Lower lobe of right lung (tissue), 2 donors: ENCODE results near the gene STIMATE. TPM values are rescaled to one million over a fixed set of nuclear protein-coding genes. Genes with fewer than 3 reads are reported as not detected.

Experiments used
- ATAC-seq, 2 donors: fragments of 200-7000 bp; cut with Tn5 transposase; one replicate each; pipeline ENCODE4 v1.9.1; 2020 to 2022; ENCODE audit warnings: mild to moderate bottlenecking in 2 of 2, moderate library complexity in 2 of 2
- DNase-seq: peaks from one replicate; pipeline ENCODE4 v3.0.0-alpha.2; 2020
- H3K27ac ChIP-seq: fragments of 200-600 bp; one replicate; pipeline ENCODE4 v1.8.0; 2022
- H3K27me3 ChIP-seq: fragments of 200-600 bp; one replicate; pipeline ENCODE4 v1.8.0; 2022; ENCODE audit warnings: low read depth
- H3K36me3 ChIP-seq: fragments of 200-600 bp; one replicate; pipeline ENCODE4 v1.8.0; 2022; ENCODE audit warnings: mild to moderate bottlenecking
- H3K4me1 ChIP-seq: fragments of 200-600 bp; one replicate; pipeline ENCODE4 v1.8.0; 2022
- H3K4me3 ChIP-seq: fragments of 200-600 bp; one replicate; pipeline ENCODE4 v1.8.0; 2022; ENCODE audit warnings: mild to moderate bottlenecking
- H3K9me3 ChIP-seq: fragments of 200-600 bp; one replicate; pipeline ENCODE4 v1.8.0; 2022
- intact Hi-C: fragments of 100-400 bp; cut with DNase I; formaldehyde crosslinking; loops from one replicate; pipeline ENCODE4 v1.11.0; 2022
- long read RNA-seq: library from polyadenylated mRNA; unstranded; transcript quantifications from one replicate; pipeline ENCODE4 v2.0.0, GENCODE V29; 2021
- total RNA-seq: library from RNA; stranded (reverse); fragmentation: NEBNext Ultra II Directional; extraction: Animal tissue kit (Norgen Biotek cat#: 25700); gene quantifications from one replicate; pipeline ENCODE4 v1.2.1, GENCODE V29; 2021
- TF ChIP-seq, protein P1 (sequence below): fragments of 200-600 bp; IDR thresholded peaks from one replicate; pipeline ENCODE4 v1.8.0; 2022; ENCODE audit warnings: antibody characterized with exemption, mild to moderate bottlenecking
- donor health status: DM: no; HTN: yes; CAD: no; lungs with severe emphysema.

STIMATE gene
- total RNA-seq: 42.4 TPM
- long read RNA-seq, full-length matches to known transcripts: 39 of 63 reads
- long read RNA-seq, partial matches to known transcripts: 1 of 63 reads
- long read RNA-seq, other reads (novel, unspliced or antisense): 23 of 63 reads

- TF ChIP-seq, protein P1, sequence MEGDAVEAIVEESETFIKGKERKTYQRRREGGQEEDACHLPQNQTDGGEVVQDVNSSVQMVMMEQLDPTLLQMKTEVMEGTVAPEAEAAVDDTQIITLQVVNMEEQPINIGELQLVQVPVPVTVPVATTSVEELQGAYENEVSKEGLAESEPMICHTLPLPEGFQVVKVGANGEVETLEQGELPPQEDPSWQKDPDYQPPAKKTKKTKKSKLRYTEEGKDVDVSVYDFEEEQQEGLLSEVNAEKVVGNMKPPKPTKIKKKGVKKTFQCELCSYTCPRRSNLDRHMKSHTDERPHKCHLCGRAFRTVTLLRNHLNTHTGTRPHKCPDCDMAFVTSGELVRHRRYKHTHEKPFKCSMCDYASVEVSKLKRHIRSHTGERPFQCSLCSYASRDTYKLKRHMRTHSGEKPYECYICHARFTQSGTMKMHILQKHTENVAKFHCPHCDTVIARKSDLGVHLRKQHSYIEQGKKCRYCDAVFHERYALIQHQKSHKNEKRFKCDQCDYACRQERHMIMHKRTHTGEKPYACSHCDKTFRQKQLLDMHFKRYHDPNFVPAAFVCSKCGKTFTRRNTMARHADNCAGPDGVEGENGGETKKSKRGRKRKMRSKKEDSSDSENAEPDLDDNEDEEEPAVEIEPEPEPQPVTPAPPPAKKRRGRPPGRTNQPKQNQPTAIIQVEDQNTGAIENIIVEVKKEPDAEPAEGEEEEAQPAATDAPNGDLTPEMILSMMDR: no peak
- ATAC-seq: peak; percentile 98 to 99
- peak within 1 kb of the TSS; percentile 76 for H3K27ac ChIP-seq
- H3K27me3 ChIP-seq: no peaks in the 10 kb centered on the region
- intact Hi-C loops: no loop called here
- no peaks in the 10 kb centered on the region for H3K9me3 ChIP-seq
- H3K4me1 ChIP-seq: peaks cover 48% of the 10 kb centered on the region
- peak within 1 kb of the TSS; percentile 82 for H3K4me3 ChIP-seq
- H3K36me3 ChIP-seq: no peaks in the 10 kb centered on the region
- peak; percentile 95 for DNase-seq
These were observed at the start of gene STIMATE for GRCh38 chr3:52897130-52898122. TSS of gene STIMATE (minus strand) at chr3:52897548. CDS start at chr3:52897450, 98 bp downstream.

DNA sequence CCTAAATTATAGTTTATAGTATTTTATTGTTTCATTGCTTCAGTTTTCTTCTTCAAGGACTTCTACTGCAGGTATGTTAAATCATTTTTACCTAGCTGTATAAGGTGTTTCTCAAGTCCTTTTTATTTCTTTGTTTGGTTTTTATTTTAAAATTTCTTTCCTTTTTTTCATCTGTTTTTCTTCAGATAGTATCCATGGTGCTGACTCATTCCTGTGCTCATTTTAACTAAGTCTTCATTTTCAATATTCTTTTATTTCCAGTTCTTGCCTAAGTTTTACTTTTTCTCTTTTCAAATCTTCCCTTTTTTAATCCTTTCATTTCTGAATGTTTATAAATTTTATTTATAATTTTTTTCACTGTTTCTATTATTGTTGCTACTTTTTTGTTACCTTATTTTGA is 42.3 kb upstream of the STIMATE start:
- Histone ChIP-seq H3K27ac (no peak overlapping the region), H3K4me3 (no peak overlapping the region), H3K27me3 (no peaks in the 10 kb centered on the region), H3K36me3 (peaks cover 18% of the 10 kb centered on the region), H3K9me3 (no peaks in the 10 kb centered on the region), H3K4me1 (no peaks in the 10 kb centered on the region)
- DNase-seq (no peak), ATAC-seq (no peak)
- TF ChIP-seq, protein P1: no peak
- intact Hi-C loops: no loop called here

DNA sequence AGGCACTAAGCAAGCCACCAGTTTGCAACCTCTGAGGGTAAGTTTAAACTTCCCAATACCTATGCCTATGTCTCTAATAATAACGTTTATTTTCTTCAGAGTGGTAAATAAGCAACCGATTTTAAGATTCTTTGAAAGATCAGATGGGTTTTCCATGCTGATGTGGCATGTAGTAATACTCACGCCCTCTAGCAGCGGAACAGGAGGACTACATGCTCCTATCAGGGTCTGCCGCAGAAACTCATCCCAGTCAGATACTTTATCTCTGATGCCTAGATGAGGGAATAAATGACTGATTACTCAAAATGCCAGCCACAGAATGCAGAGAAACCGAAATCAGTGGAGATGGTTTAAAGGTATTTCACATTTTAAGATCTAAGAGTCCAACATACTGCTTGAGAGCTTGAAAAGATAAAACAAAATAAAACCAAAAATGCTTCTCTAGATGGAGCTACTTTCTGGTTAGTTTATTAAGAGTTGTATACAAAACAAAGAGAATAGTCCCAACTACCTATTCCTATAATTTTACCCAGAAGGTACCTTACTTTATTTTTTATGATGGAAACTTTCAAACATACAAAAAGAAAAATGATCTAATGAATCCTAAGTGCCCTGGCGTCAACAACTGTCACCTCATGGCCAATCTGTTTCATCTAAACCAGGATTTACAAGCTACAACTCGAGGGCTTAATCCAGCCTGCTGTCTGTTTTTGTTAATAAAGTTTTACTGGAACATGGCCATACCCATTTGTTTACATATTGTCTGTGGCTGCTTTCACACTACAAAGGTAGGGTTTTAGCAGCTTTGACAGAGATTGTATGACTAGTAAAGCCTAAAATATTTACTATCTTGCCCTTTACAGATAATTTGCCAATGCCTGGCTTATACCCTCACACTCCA is 37.5 kb upstream of the STIMATE start:
- intact Hi-C loops: no loop called here
- H3K9me3 ChIP-seq: no peaks in the 10 kb centered on the region
- no peak overlapping the region for H3K4me3 ChIP-seq
- H3K27me3 ChIP-seq: no peaks in the 10 kb centered on the region
- no peaks in the 10 kb centered on the region for H3K4me1 ChIP-seq
- H3K36me3 ChIP-seq: peaks cover 15% of the 10 kb centered on the region
- TF ChIP-seq, protein P1: peak; percentile 76
- ATAC-seq: peak; percentile 84 to 87
- DNase-seq: no peak
- no peak overlapping the region for H3K27ac ChIP-seq

- intact Hi-C loops: no loop called here
These were observed 34.5 kb upstream of the STIMATE start for GRCh38 chr3:52931889-52932288.

More at GRCh38 chr3:52931889-52932288, 34.5 kb upstream of the STIMATE start:
- Histone ChIP-seq H3K36me3 (peaks cover 15% of the 10 kb centered on the region), H3K4me3 (no peak overlapping the region), H3K27me3 (no peaks in the 10 kb centered on the region), H3K27ac (no peak overlapping the region), H3K4me1 (no peaks in the 10 kb centered on the region), H3K9me3 (no peaks in the 10 kb centered on the region)
- no peak for DNase-seq
- ATAC-seq: no peak
- TF ChIP-seq, protein P1: no peak
